Peyer's patch (tissue), 4 donors: ENCODE data around the gene RNF220. TPM values are rescaled to one million over a fixed set of nuclear protein-coding genes. Genes with fewer than 3 reads are reported as not detected.

ENCODE experiments used
- DNase-seq, 3 donors: peaks; one replicate each; pipeline ENCODE4 v3.0.0-alpha.2; 2017 to 2019
- H3K27ac ChIP-seq, 4 donors: fragments of 200-600 bp; sonication (generic); one replicate each; pipeline ENCODE4 v1.5.1; 2016 to 2019
- H3K27me3 ChIP-seq, 2 donors: fragments of 200-600 bp; sonication (generic); one replicate each; pipeline ENCODE4 v1.5.1; 2019
- H3K36me3 ChIP-seq, 3 donors: fragments of 200-600 bp; sonication (generic); one replicate each; pipeline ENCODE4 v1.5.1; 2016 to 2019
- H3K4me1 ChIP-seq, 4 donors: fragments of 200-600 bp; sonication (generic); one replicate each; pipeline ENCODE4 v1.5.1; 2016 to 2019
- H3K4me3 ChIP-seq, 4 donors: fragments of 200-600 bp; sonication (generic); 1 replicate in 3 of 4; 2 replicates in 1 of 4; pipeline ENCODE4 v1.5.1; 2016 to 2019; ENCODE audit warnings: mild to moderate bottlenecking in 1 of 4
- H3K9me3 ChIP-seq, 4 donors: fragments of 200-600 bp; sonication (generic); one replicate each; pipeline ENCODE4 v1.5.1; 2016 to 2019; ENCODE audit warnings: mild to moderate bottlenecking in 1 of 4
- CTCF ChIP-seq, 6 experiments: fragments of 450-650 bp in 4 of 6; fragments of 200-600 bp in 2 of 6; sonication (generic) in 1 of 6; IDR thresholded peaks; one replicate each; pipeline ENCODE4 v1.5.1; 2017 to 2019; ENCODE audit warnings: antibody characterized with exemption in 6 of 6, mild to moderate bottlenecking in 3 of 6, moderate library complexity in 1 of 6
- POLR2A ChIP-seq, 2 donors: fragments of 450-650 bp; IDR thresholded peaks; one replicate each; pipeline ENCODE4 v1.5.1; 2017; ENCODE audit warnings: antibody characterized with exemption in 2 of 2, mild to moderate bottlenecking in 2 of 2, moderate library complexity in 2 of 2
- total RNA-seq, 4 donors: library from RNA; depleted of rRNA; stranded (reverse); fragments of >200 nt; gene quantifications; one replicate each; pipeline ENCODE4 v1.1.0, GENCODE V29; 2016

Gene RNF220
- total RNA-seq, 4 donors from 2014 or later, result 107 to 152 (median 114) TPM

GRCh38 chr1:44610527-44611148 is 205.6 kb downstream of the RNF220 start:
- DNase-seq, result no peak
- no peak overlapping the region for H3K27ac ChIP-seq
- H3K4me3 ChIP-seq, result no peak overlapping the region
- TF ChIP-seq CTCF (IDR thresholded peaks at IDR 0.05) (no peak), POLR2A (IDR thresholded peaks at IDR 0.05) (no peak)
- no peaks in the 10 kb centered on the region for H3K27me3 ChIP-seq
- no peaks in the 10 kb centered on the region for H3K4me1 ChIP-seq
- H3K9me3 ChIP-seq, result no peaks in the 10 kb centered on the region
- no peaks in the 10 kb centered on the region for H3K36me3 ChIP-seq

- Histone ChIP-seq H3K4me3 (no peak overlapping the region), H3K27ac (no peak overlapping the region)
These were observed 206.4 kb downstream of the RNF220 start for GRCh38 chr1:44611419-44611818.

GRCh38 chr1:44611866-44612265 is 206.8 kb downstream of the RNF220 start:
- no peak overlapping the region for H3K27ac ChIP-seq
- no peak overlapping the region for H3K4me3 ChIP-seq
- no peak for DNase-seq
- no peaks in the 10 kb centered on the region for H3K27me3 ChIP-seq
- TF ChIP-seq CTCF (IDR thresholded peaks at IDR 0.05) (no peak), POLR2A (IDR thresholded peaks at IDR 0.05) (no peak)
- H3K36me3 ChIP-seq, result no peaks in the 10 kb centered on the region
- peaks cover 0 to 2% (median 0%) of the 10 kb centered on the region in 4 donors for H3K4me1 ChIP-seq
- H3K9me3 ChIP-seq, result no peaks in the 10 kb centered on the region

More at GRCh38 chr1:44611419-44611818, 206.4 kb downstream of the RNF220 start:
- TF ChIP-seq POLR2A (IDR thresholded peaks at IDR 0.05) (no peak), CTCF (IDR thresholded peaks at IDR 0.05) (no peak)
- H3K36me3 ChIP-seq, result no peaks in the 10 kb centered on the region
- DNase-seq, result no peak
- H3K27me3 ChIP-seq, result no peaks in the 10 kb centered on the region
- H3K4me1 ChIP-seq, result no peaks in the 10 kb centered on the region
- H3K9me3 ChIP-seq, result no peaks in the 10 kb centered on the region

- no peaks in the 10 kb centered on the region for H3K36me3 ChIP-seq
- no peak overlapping the region for H3K27ac ChIP-seq
- H3K9me3 ChIP-seq, result no peaks in the 10 kb centered on the region
- DNase-seq, result no peak
- H3K4me1 ChIP-seq, result peaks cover 0 to 10% (median 0%) of the 10 kb centered on the region in 4 donors
- peaks cover 0 to 5% of the 10 kb centered on the region in 2 donors for H3K27me3 ChIP-seq
- no peak for TF ChIP-seq CTCF (IDR thresholded peaks at IDR 0.05)
- TF ChIP-seq POLR2A (IDR thresholded peaks at IDR 0.05), result no peak
- H3K4me3 ChIP-seq, result no peak overlapping the region
These were observed 208.9 kb downstream of the RNF220 start for GRCh38 chr1:44613941-44614340.

GRCh38 chr1:44616284-44616990 is 211.4 kb downstream of the RNF220 start:
- Histone ChIP-seq H3K36me3 (no peaks in the 10 kb centered on the region), H3K4me3 (no peak overlapping the region), H3K9me3 (no peaks in the 10 kb centered on the region), H3K4me1 (peaks cover 0 to 10% (median 0%) of the 10 kb centered on the region in 4 donors), H3K27me3 (peaks cover 0 to 5% of the 10 kb centered on the region in 2 donors), H3K27ac (no peak overlapping the region)
- DNase-seq, result no peak
- TF ChIP-seq CTCF (IDR thresholded peaks at IDR 0.05) (no peak), POLR2A (IDR thresholded peaks at IDR 0.05) (no peak)
